Sciatic nerve (tissue), 2 donors: ENCODE measurements around the gene MIOS. TPM values are rescaled to one million over a fixed set of nuclear protein-coding genes. Genes with fewer than 3 reads are reported as not detected.
"Not testable (repeated sequence)": the region's sequence is repeated elsewhere in the genome, so short reads cannot be mapped to it uniquely, and the experiment has no call there.

ENCODE experiments used
- ATAC-seq: fragments of 200-7000 bp; cut with Tn5 transposase; one replicate; pipeline ENCODE4 v1.9.1; 2020; ENCODE audit warnings: mild to moderate bottlenecking, moderate library complexity
- DNase-seq: peaks from one replicate; pipeline ENCODE4 v3.0.0-alpha.2; 2020; ENCODE audit warnings: low spot score
- intact Hi-C: fragments of 100-400 bp; cut with DNase I; formaldehyde crosslinking; loops from one replicate; pipeline ENCODE4 v1.14.2; 2022
- total RNA-seq: library from RNA; stranded (reverse); fragmentation: NEBNext Ultra II Directional; extraction: Animal tissue kit (Norgen Biotek cat#: 25700); gene quantifications from one replicate; pipeline ENCODE4 v1.2.1, GENCODE V29; 2021
- donor health status: DM: no; HTN: no; CAD: no.
- donor health status: DM: no; HTN: no; CAD: no.

Gene MIOS
- total RNA-seq, 1 donor from 2014 or later = 33.6 TPM

GRCh38 chr7:7639421-7639820, 72.7 kb downstream of the MIOS start:
- intact Hi-C loops = no loop called here

GRCh38 chr7:7639847-7640220, 73.2 kb downstream of the MIOS start:
- ATAC-seq = peak; percentile 6
- no peak for DNase-seq
- intact Hi-C loops = no loop called here

More at GRCh38 chr7:7639421-7639820, 72.7 kb downstream of the MIOS start:
- DNase-seq (no peak), ATAC-seq (no peak)

- ATAC-seq (peak; percentile 100), DNase-seq (peak; percentile 98)
- intact Hi-C loops = no loop called here
Observed at GRCh38 chr7:7640221-7641128, 73.8 kb downstream of the MIOS start, which contains the start of gene UMAD1. Gene UMAD1, plus strand, starts transcription at chr7:7640752. Its CDS starts 32,620 bp downstream, at chr7:7673372.

DNA sequence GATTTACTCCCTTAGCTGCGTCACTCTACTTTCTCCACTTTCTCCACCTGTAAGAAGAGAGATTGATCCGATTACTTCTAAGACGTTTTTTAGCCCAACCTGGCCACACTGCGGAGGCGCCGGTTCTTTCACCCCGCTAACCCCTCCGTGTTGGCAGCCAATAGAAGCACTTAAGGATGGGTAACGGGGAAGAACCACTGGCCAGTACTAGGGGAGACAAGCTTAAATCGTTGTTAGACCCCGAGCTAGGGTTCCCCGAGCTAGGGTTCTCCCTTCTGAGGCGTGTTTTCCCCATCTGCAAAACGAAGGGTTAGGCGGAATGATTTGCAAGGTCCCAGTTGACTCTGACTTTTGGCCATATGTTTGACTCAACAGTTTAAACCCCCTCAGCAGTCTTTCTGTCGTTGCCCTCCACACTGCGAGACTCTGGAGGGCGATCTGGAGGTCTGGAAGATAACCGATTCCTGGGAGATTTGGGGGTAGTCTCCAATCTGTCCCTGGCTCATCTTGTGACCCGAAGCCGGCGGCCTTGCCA, 74.5 kb downstream of the MIOS start:
- ATAC-seq = peak; percentile 19
- no peak for DNase-seq
- intact Hi-C loops = no loop called here

GRCh38 chr7:7642081-7642480, 75.4 kb downstream of the MIOS start:
- ATAC-seq = no peak
- intact Hi-C loops = no loop called here
- no peak for DNase-seq

DNA sequence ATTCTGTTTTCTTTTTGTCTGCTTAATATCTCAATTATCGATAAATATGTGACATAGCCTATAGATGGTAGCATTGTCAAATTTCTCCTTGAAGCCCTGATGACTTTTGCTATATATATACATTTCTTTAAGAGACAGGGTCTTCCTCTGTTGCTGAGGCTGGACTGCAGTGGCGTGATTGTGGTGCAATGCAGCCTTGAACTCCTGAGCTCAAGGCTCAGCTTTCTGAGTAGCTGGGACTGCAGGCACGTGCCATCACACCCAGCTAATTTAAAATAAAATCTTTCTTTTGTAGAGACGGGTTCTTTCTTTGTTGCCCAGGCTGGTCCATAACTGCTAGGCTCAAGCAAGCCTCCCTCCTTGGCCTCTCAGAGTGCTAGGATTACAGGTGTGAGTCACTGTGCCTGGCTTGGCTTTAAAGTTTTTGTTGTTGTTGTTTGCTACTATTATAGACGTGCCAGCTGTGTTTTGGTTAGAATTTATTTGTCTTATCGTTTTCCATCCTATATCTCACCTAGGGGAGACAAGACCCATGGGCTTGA, 80.9 kb downstream of the MIOS start:
- no peak for ATAC-seq
- intact Hi-C loops = no loop called here
- no peak for DNase-seq

- ATAC-seq = no peak
- DNase-seq = no peak
- intact Hi-C loops = no loop called here
Observed at GRCh38 chr7:7650682-7651206, 84.1 kb downstream of the MIOS start.

DNA sequence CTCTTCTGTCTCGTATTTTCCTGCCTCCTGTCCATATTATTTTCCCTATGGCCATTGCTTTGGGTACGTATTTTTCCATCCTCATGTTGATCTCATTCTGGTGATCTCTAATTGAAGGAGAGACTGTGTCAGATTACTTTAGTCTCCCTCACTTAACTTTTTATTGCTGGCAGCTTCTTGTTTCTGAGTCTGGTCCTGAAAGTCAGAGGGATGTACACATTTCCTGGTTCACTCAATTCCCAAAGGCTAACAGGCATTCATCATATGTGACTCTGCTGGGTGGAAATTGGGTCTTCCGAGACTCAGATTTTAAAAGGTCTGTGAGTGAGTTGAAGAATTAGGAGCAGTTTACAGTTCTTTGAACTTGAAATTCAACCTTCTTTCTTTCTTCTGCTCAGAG, 84.8 kb downstream of the MIOS start:
- ATAC-seq = no peak
- intact Hi-C loops = no loop called here
- no peak for DNase-seq

DNA sequence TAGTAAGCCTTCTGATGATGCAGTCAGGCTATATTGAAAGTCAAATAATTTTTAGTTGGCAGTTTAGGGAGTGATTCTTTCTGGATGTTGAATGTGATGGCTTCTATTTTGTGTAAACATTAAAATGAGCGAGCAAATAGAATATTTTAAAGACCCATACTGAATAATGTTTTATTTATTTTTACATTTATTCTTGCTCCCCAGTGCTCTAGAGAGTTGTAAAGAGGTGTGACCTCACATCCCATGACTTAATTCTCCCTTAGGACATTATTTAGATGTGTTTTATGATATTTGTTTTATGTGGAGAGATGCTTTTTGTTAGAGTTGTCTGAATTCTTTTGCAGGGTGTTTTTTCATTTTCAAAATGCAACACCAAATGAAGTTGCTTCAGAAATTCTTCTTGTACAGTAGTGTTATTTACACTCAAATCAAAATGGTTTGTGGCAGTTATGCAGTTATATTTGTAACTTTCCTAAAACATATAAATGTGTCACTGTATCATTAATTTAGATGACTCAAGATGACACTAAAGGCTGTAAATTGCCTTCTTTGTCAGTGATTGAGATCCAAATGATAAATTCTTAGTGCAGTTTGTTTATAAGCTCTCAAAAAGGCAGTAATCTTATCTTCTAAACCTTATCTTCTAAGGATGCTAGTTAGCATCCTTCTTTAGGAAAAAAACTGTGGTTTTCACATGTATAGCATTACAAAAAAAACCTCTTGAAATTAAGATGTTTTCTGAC, 86.3 kb downstream of the MIOS start:
- no peak for ATAC-seq
- DNase-seq = no peak
- intact Hi-C loops = no loop called here

DNA sequence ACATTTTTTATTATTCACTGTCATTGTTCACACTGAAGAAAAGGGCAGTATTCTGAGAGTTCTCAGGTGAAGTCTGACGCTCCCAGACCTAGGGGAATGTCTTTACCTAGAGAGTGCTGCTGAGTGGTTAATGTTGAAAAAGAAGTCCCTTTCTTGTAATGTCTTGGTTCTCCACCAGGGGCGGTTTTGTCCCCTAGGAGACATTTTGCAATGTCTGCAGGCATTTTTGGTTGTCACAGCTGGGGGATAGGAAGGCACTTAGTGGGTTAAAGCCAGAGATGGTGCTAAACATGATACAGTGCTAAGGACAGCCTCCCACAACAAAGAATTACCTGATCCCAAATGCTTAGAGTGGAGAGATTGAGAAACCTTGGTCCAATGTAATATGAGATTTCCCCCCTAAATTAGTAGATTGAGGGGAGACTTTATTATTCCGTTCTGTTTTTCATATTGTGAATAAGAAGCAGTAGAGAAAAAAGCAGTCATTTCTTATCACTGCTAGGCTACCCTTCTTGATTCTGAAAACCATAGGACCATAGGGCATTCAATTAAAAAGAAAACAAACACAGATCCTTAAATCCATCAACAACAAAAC, 87.0 kb downstream of the MIOS start:
- ATAC-seq = no peak
- intact Hi-C loops = no loop called here
- no peak for DNase-seq

GRCh38 chr7:7654964-7655715, 88.5 kb downstream of the MIOS start:
- no peak for ATAC-seq
- no peak for DNase-seq
- intact Hi-C loops = no loop called here

DNA sequence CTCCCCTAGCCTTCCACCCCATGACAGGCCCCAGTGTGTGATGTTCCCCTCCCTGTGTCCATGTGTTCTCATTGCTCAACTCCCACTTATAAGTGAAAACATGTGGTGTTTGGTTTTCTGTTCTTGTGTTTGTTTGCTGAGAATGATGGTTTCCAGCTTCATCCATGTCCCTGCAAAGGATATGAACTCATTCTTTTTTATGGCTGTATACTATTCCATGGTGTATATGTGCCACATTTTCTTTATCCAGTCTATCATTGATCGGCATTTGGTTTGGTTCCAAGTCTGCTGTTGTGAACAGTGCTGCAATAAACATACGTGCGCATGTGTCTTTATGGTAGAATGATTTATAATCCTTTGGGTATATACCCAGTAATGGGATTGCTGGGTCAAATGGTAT, 89.8 kb downstream of the MIOS start:
- DNase-seq, intact Hi-C loops, ATAC-seq: not testable (repeated sequence)

Other genes with a start within 250 kb of the MIOS start
- gene COL28A1, start 31.0 kb upstream of the MIOS start, total RNA-seq = 182 TPM
- 18.6 TPM for gene UMAD1, start 73.9 kb downstream of the MIOS start, total RNA-seq
- 26.3 TPM for gene RPA3, start 151.7 kb downstream of the MIOS start, total RNA-seq